Small intestine (tissue), 7 donors: ENCODE results near the gene B4GALNT3. TPM values are rescaled to one million over a fixed set of nuclear protein-coding genes. Genes with fewer than 3 reads are reported as not detected.

Source experiments
- DNase-seq, 2 donors: peaks; one replicate each; pipeline versions ENCODE4 v3.0.0 to v3.0.0-alpha.2; 2013
- FAIRE-seq: peaks from 2 replicates; lab custom pipeline; 2012; peaks lifted over from hg19 to GRCh38; lab: Jason Lieb, UNC
- H3K27ac ChIP-seq, 3 donors: one replicate each; pipeline ENCODE4 v1.5.1; 2013; ENCODE audit warnings: low read length in 2 of 3, mild to moderate bottlenecking in 2 of 3, control low read depth in 1 of 3, inconsistent platforms in 1 of 3, low read depth in 1 of 3, moderate library complexity in 1 of 3
- H3K27me3 ChIP-seq, 3 donors: one replicate each; pipeline ENCODE4 v1.6.1; 2013; ENCODE audit warnings: low read length in 3 of 3, inconsistent platforms in 1 of 3; ENCODE audit not compliant: control insufficient read depth in 3 of 3, insufficient read depth in 3 of 3
- H3K36me3 ChIP-seq, 3 donors: one replicate each; pipeline ENCODE4 v1.6.1; 2013; ENCODE audit warnings: low read length in 3 of 3, inconsistent platforms in 1 of 3, low read depth in 1 of 3, mild to moderate bottlenecking in 1 of 3, moderate library complexity in 1 of 3; ENCODE audit not compliant: control insufficient read depth in 3 of 3, insufficient read depth in 2 of 3
- H3K4me1 ChIP-seq, 3 donors: one replicate each; pipeline ENCODE4 v1.6.1; 2013; ENCODE audit warnings: low read length in 2 of 3, inconsistent platforms in 1 of 3, low read depth in 1 of 3, mild to moderate bottlenecking in 1 of 3, moderate library complexity in 1 of 3; ENCODE audit not compliant: control insufficient read depth in 3 of 3, insufficient read depth in 2 of 3
- H3K4me3 ChIP-seq, 3 donors: one replicate each; pipeline ENCODE4 v1.5.1; 2013; ENCODE audit warnings: low read length in 3 of 3, control low read depth in 1 of 3, inconsistent platforms in 1 of 3, low read depth in 1 of 3, mild to moderate bottlenecking in 1 of 3, moderate library complexity in 1 of 3
- H3K9me3 ChIP-seq, 2 donors: one replicate each; pipeline ENCODE4 v1.6.1; 2013; ENCODE audit warnings: low read depth in 1 of 2, low read length in 1 of 2; ENCODE audit not compliant: control insufficient read depth in 2 of 2, insufficient read depth in 1 of 2
- WGBS, 3 donors: extraction: QIAGEN DNeasy Blood & Tissue Kit; methylation state at CpG; one replicate each; pipeline ENCODE4 v1.1.7; 2013; 5-methylcytosine and 5-hydroxymethylcytosine counted together
- polyA plus RNA-seq, 4 donors: library from polyadenylated mRNA; stranded (reverse) in 3 of 4; unstranded in 1 of 4; fragments of 200-250 nt in 3 of 4; fragments of 120-200 nt in 1 of 4; gene quantifications; one replicate each; pipeline versions ENCODE4 v1.2.1 to v1.2.3, GENCODE V29; 2013
- donor health status: healthy with polysubstance abuse.
- donor health status: control.
- donor health status: control.
- donor health status: Bipolar disorder and iron deficiency.
- donor health status: healthy.

Gene B4GALNT3
- polyA plus RNA-seq, 4 donors = 0.45 to 6.6 (median 2.9) TPM; not detected in 1

DNA sequence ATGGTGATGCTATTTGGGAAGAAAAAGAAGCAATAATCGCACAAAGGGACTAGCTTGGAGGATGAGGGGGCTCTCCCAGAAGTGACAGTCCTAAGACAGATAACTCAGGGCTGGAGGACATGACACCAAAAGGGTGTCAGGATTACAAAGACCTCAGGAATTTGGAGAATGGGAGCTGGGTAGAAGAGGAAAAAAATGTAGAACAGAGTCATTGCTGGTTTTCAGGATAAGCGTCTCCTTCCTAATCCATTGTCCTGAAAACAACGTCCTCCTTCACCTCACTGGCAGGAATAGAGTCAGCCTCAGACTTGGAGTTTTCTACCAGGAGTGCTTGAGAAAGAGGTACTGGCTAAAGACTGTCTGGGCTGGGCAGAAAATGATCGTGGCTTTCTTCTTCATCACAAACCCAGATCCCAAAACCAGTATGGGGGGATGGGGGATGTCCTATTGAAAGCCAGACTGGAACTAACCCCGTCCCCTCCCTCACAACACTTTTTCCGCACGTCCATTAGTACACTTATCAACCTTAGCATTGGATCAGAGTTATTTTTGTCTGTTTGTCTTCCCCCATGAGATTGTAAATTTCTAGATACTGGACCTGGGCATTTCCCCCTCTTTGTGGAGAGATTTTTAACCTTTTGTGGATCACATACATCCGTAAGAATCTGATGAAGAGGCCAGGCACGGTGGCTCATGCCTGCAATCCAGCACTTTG is 14.3 kb downstream of the B4GALNT3 start:
- DNase-seq (no peak), FAIRE-seq (no peak)
- WGBS, 3 donors = 69 to 80% (median 78%) methylated on average over 9 of the region's 9 CpGs
- no peaks in the 10 kb centered on the region for H3K9me3 ChIP-seq
- H3K4me3 ChIP-seq = no peak overlapping the region
- no peaks in the 10 kb centered on the region for H3K27me3 ChIP-seq
- no peak overlapping the region for H3K27ac ChIP-seq
- no peaks in the 10 kb centered on the region for H3K4me1 ChIP-seq
- no peaks in the 10 kb centered on the region for H3K36me3 ChIP-seq

DNA sequence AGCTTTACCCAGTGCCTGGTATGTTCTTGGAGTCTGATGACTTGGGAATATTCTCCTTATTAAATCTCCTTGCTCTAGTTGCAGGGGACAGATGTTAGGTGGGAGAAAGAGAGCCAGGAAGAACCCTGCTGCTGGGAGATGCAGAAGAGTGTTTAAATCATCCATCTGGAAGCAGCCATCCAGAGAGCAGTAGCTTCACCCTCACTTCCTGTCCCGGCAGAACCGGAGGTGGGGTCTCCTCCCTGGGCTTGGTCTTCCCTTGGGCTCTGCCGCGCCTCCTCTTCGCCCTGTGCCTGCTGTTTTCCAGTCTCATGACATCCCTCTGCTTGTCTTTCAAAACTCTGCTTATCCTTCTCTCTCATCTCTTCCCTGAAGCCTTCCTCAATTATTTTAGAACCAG is 15.5 kb downstream of the B4GALNT3 start:
- H3K9me3 ChIP-seq = no peaks in the 10 kb centered on the region
- H3K4me3 ChIP-seq = no peak overlapping the region
- no peaks in the 10 kb centered on the region for H3K27me3 ChIP-seq
- no peak overlapping the region for H3K27ac ChIP-seq
- no peak for FAIRE-seq
- WGBS, 3 donors = 40 to 83% (median 77%) methylated on average over 5 of the region's 5 CpGs
- H3K4me1 ChIP-seq = no peaks in the 10 kb centered on the region
- DNase-seq = no peak
- no peaks in the 10 kb centered on the region for H3K36me3 ChIP-seq

DNA sequence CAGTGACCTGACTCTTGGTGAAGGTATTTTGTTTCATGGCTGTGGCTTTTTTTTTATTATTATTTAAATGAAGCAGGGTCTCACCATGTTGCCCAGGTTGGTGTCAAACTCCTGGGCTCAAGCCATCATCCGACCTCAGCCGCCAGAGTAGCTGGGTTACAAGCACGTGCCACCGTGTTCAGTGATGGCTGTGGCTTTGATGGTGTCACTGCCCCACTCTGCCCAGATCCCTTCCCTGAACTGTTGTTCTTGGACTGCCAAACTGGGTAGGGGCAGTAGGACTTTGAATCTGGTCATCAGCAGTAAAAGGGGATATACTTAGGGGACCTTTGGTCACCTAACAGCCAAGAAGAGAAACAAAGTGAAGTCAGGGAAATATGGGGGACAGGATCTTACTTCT is 19.4 kb downstream of the B4GALNT3 start:
- FAIRE-seq (no peak), DNase-seq (no peak)
- H3K4me1 ChIP-seq = no peaks in the 10 kb centered on the region
- no peaks in the 10 kb centered on the region for H3K9me3 ChIP-seq
- H3K27ac ChIP-seq = no peak overlapping the region
- no peak overlapping the region for H3K4me3 ChIP-seq
- WGBS, 3 donors = 91 to 97% (median 94%) methylated on average over 4 of the region's 4 CpGs
- H3K36me3 ChIP-seq = no peaks in the 10 kb centered on the region
- no peaks in the 10 kb centered on the region for H3K27me3 ChIP-seq

DNA sequence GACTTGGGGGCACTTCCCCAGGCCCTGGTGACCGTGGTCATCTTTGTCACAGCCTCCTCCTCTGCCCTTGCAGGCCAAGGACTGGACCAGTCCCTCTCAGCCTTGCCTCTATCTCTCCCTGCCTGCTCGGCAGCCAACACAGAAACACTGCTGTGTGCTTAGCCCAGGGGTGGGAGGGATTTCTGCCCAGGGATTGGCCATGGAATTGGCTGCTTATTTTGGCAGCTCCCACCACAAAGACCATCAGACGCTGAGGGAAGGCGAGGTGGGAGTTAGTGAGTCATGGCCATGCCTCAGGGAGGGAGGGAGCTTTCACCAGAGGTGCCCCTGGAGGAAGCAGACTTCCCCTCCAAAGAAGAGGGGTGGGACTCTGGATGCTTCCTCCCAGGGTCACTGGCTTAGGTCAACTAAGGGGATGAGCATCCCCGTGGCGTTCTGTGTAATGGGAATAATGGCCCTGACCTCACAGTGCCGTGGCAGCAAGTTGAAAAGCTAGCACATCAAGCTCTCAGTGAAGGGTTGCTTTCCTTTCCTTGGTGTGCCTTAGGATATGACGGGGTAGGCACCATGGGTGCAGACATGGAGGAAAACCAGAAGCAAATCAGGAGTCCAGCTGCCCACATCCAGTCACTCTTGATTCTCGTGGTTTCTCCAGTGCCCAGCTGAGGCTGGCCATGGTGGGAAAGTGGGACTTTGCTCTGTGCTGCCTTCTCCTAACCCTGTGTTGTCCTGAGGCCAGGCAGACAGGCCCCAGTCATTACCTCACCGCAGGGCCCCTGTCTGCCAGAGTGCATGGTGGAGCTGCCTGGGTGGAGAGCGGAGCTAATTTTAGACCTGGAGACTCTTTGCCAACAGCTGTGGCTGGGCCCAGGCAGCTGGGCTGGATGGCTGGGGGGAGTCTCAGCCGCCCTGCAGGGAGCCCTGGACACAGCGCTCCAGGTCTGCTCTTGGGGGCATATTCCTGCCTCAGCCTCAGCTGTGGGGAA is 21.4 kb downstream of the B4GALNT3 start:
- DNase-seq (no peak), FAIRE-seq (no peak)
- H3K4me3 ChIP-seq = no peak overlapping the region
- no peaks in the 10 kb centered on the region for H3K36me3 ChIP-seq
- H3K4me1 ChIP-seq = no peaks in the 10 kb centered on the region
- no peaks in the 10 kb centered on the region for H3K27me3 ChIP-seq
- no peak overlapping the region for H3K27ac ChIP-seq
- no peaks in the 10 kb centered on the region for H3K9me3 ChIP-seq
- 66 to 88% (median 73%) methylated on average over 12 to 13 of the region's 13 CpGs for WGBS, 3 donors

DNA sequence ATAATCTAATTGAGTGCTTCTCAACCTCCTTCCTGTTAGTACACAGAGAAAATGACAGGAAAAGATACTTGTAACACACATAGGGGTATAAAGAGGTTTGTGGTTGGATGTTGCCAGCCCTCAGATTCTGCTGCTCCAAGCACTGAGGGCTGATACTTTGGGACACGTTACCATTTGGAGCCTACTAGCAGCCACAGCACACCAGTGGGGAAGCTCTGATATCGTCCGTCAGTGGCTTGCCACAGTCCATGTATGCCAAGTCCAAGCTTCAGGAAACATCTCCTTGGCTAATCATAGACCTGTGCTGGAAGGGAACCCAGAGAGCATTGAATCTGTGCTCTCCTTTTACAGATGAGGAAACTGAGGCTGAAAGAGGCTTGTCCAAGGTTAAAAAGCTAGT is 22.3 kb downstream of the B4GALNT3 start:
- 81 to 85% (median 83%) methylated on average over 3 of the region's 3 CpGs for WGBS, 3 donors
- Histone ChIP-seq H3K9me3 (no peaks in the 10 kb centered on the region), H3K36me3 (no peaks in the 10 kb centered on the region), H3K27ac (no peak overlapping the region), H3K4me1 (no peaks in the 10 kb centered on the region), H3K27me3 (no peaks in the 10 kb centered on the region), H3K4me3 (no peak overlapping the region)
- DNase-seq (no peak), FAIRE-seq (no peak)

DNA sequence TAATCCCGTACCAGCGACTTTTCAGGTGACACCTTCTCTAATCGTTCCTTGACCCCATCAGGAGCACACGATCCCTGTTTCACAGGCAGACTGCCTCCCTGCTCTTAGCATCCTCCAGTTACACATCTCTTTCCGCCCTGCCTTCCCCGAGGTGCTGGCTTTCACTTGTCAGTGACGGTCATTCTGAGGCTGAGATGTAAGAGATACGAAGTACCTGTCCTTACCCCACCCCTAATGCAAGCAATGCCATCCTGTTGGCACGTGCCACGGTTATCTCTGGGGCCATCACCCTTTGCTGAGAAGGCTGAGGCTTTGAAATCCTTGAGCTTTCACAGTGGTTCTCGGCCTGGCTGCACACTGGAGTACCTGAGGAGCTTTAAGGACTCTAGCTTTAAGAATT is 24.4 kb downstream of the B4GALNT3 start:
- Histone ChIP-seq H3K36me3 (no peaks in the 10 kb centered on the region), H3K4me1 (no peaks in the 10 kb centered on the region), H3K27ac (no peak overlapping the region), H3K27me3 (no peaks in the 10 kb centered on the region), H3K4me3 (no peak overlapping the region), H3K9me3 (peaks cover 0 to 3% of the 10 kb centered on the region in 2 donors)
- DNase-seq = no peak
- no peak for FAIRE-seq
- WGBS, 3 donors = 60 to 78% (median 70%) methylated on average over 11 of the region's 11 CpGs

DNA sequence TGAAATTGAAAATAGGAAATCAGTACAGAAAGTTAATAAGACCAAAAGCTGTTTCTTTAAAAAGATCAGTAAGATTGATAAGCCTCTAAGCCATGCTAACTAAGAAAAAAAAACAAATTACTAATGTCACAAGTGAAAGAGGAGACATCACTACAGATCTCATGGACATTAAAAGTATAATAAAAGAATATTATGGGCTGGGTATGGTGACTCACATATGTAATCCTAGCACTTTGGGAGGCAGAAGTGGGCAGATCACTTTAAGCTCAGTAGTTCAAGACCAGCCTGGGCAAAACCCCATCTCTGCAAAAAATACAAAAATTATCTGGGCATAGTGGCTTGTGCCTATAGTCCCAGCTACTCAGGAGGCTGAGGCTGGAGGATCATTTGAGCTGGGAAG is 30.5 kb downstream of the B4GALNT3 start:
- Histone ChIP-seq H3K27me3 (no peaks in the 10 kb centered on the region), H3K9me3 (peaks cover 0 to 3% of the 10 kb centered on the region in 2 donors), H3K36me3 (no peaks in the 10 kb centered on the region), H3K4me1 (no peaks in the 10 kb centered on the region), H3K27ac (no peak overlapping the region), H3K4me3 (no peak overlapping the region)
- no peak for DNase-seq
- FAIRE-seq = no peak

DNA sequence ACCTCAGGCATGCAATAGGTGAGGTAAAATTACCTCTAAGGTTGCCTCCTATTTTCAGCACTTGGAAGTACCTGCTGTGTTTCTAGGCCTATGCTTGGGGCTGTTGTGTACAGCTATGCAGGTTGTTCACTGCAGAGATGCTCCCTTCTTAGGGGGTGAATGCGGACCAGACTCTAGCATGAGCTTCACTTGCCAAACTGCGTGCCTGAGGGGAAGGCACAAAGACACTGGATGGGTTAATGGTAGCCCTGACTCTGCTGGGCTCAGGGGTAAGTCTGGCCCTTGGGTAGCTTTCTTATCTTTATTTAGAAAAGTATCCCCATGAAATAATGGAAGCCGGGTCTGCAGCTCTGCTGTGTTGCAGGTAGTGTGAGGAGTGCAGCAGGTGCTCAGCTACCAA is 35.7 kb downstream of the B4GALNT3 start:
- WGBS, 3 donors = 90 to 93% (median 93%) methylated on average over 3 of the region's 3 CpGs
- Histone ChIP-seq H3K4me1 (no peaks in the 10 kb centered on the region), H3K9me3 (no peaks in the 10 kb centered on the region), H3K36me3 (no peaks in the 10 kb centered on the region), H3K27ac (no peak overlapping the region), H3K4me3 (no peak overlapping the region), H3K27me3 (no peaks in the 10 kb centered on the region)
- DNase-seq = no peak
- FAIRE-seq = no peak
